Stimulated activated naive CD8-positive, alpha-beta T cell treated with anti-CD3 and anti-CD28 coated beads, Interleukin-15, Interleukin-2, amounts not matched to agents 100 ng/mL and 50 ng/mL, for 24 hours (primary cell): Measurements from ENCODE around the gene COL3A1.

ENCODE experiments used
- H3K27ac Mint-ChIP-seq: one replicate; pipeline ENCODE4 v1.8.0; 2021; ENCODE audit warnings: mild to moderate bottlenecking, mixed read lengths
- H3K27me3 Mint-ChIP-seq: one replicate; pipeline ENCODE4 v1.8.0; 2021; ENCODE audit warnings: mixed read lengths
- H3K36me3 Mint-ChIP-seq: one replicate; pipeline ENCODE4 v1.8.0; 2021; ENCODE audit warnings: low read depth, mixed read lengths
- H3K4me1 Mint-ChIP-seq: one replicate; pipeline ENCODE4 v1.8.0; 2021; ENCODE audit warnings: low read depth, mixed read lengths
- H3K4me3 Mint-ChIP-seq: one replicate; pipeline ENCODE4 v1.8.0; 2021; ENCODE audit warnings: mild to moderate bottlenecking, mixed read lengths
- H3K9me3 Mint-ChIP-seq: one replicate; pipeline ENCODE4 v1.8.0; 2021; ENCODE audit warnings: mixed read lengths

COL3A1 gene

GRCh38 chr2:188966728-188967440 is 7.3 kb upstream of the COL3A1 start:
- H3K27ac Mint-ChIP-seq: no peak overlapping the region
- no peaks in the 10 kb centered on the region for H3K36me3 Mint-ChIP-seq
- H3K27me3 Mint-ChIP-seq: peaks cover 4% of the 10 kb centered on the region
- H3K9me3 Mint-ChIP-seq: no peaks in the 10 kb centered on the region
- no peak overlapping the region for H3K4me3 Mint-ChIP-seq
- no peaks in the 10 kb centered on the region for H3K4me1 Mint-ChIP-seq

- H3K4me3 Mint-ChIP-seq: no peak overlapping the region
- no peaks in the 10 kb centered on the region for H3K9me3 Mint-ChIP-seq
- H3K27ac Mint-ChIP-seq: no peak overlapping the region
- H3K27me3 Mint-ChIP-seq: peaks cover 4% of the 10 kb centered on the region
- no peaks in the 10 kb centered on the region for H3K4me1 Mint-ChIP-seq
- H3K36me3 Mint-ChIP-seq: no peaks in the 10 kb centered on the region
These were observed 4.9 kb upstream of the COL3A1 start for GRCh38 chr2:188969236-188969635.

GRCh38 chr2:188969651-188970050 is 4.5 kb upstream of the COL3A1 start:
- Mint-ChIP-seq H3K27ac (no peak overlapping the region), H3K4me3 (no peak overlapping the region), H3K4me1 (no peaks in the 10 kb centered on the region), H3K9me3 (no peaks in the 10 kb centered on the region), H3K36me3 (no peaks in the 10 kb centered on the region), H3K27me3 (peaks cover 8% of the 10 kb centered on the region)

GRCh38 chr2:188970211-188970610 is 4.0 kb upstream of the COL3A1 start:
- Mint-ChIP-seq H3K4me1 (no peaks in the 10 kb centered on the region), H3K36me3 (no peaks in the 10 kb centered on the region), H3K4me3 (no peak overlapping the region)

GRCh38 chr2:188971432-188971861 is 2.7 kb upstream of the COL3A1 start:
- Mint-ChIP-seq H3K9me3 (no peaks in the 10 kb centered on the region), H3K27me3 (peaks cover 18% of the 10 kb centered on the region), H3K27ac (no peak overlapping the region), H3K36me3 (no peaks in the 10 kb centered on the region), H3K4me1 (no peaks in the 10 kb centered on the region), H3K4me3 (no peak overlapping the region)

More at GRCh38 chr2:188970211-188970610, 4.0 kb upstream of the COL3A1 start:
- H3K9me3 Mint-ChIP-seq: no peaks in the 10 kb centered on the region
- peaks cover 11% of the 10 kb centered on the region for H3K27me3 Mint-ChIP-seq
- H3K27ac Mint-ChIP-seq: no peak overlapping the region

- no peak overlapping the region for H3K4me3 Mint-ChIP-seq
- peaks cover 13% of the 10 kb centered on the region for H3K27me3 Mint-ChIP-seq
- peaks cover 7% of the 10 kb centered on the region for H3K4me1 Mint-ChIP-seq
- H3K9me3 Mint-ChIP-seq: no peaks in the 10 kb centered on the region
- H3K36me3 Mint-ChIP-seq: no peaks in the 10 kb centered on the region
- no peak overlapping the region for H3K27ac Mint-ChIP-seq
These were observed 532 bp upstream of the COL3A1 start for GRCh38 chr2:188973641-188974040.

- Mint-ChIP-seq H3K4me1 (peaks cover 19% of the 10 kb centered on the region), H3K9me3 (no peaks in the 10 kb centered on the region), H3K36me3 (no peaks in the 10 kb centered on the region), H3K27me3 (peaks cover 13% of the 10 kb centered on the region), H3K27ac (no peak overlapping the region), H3K4me3 (no peak overlapping the region)
These were observed 1.4 kb downstream of the COL3A1 start for GRCh38 chr2:188975497-188976102.

- Mint-ChIP-seq H3K27me3 (peaks cover 13% of the 10 kb centered on the region), H3K36me3 (no peaks in the 10 kb centered on the region), H3K9me3 (no peaks in the 10 kb centered on the region), H3K27ac (no peak overlapping the region), H3K4me3 (no peak overlapping the region), H3K4me1 (peaks cover 19% of the 10 kb centered on the region)
These were observed 2.5 kb downstream of the COL3A1 start for GRCh38 chr2:188976545-188977268.

- H3K36me3 Mint-ChIP-seq: no peaks in the 10 kb centered on the region
- H3K4me3 Mint-ChIP-seq: no peak overlapping the region
- no peak overlapping the region for H3K27ac Mint-ChIP-seq
- H3K27me3 Mint-ChIP-seq: peaks cover 16% of the 10 kb centered on the region
- peaks cover 19% of the 10 kb centered on the region for H3K4me1 Mint-ChIP-seq
- no peaks in the 10 kb centered on the region for H3K9me3 Mint-ChIP-seq
These were observed 3.1 kb downstream of the COL3A1 start for GRCh38 chr2:188977317-188977716.

- H3K27me3 Mint-ChIP-seq: peaks cover 20% of the 10 kb centered on the region
- no peaks in the 10 kb centered on the region for H3K9me3 Mint-ChIP-seq
- peak overlapping the region; percentile 72 for H3K4me3 Mint-ChIP-seq
- peaks cover 19% of the 10 kb centered on the region for H3K4me1 Mint-ChIP-seq
- H3K36me3 Mint-ChIP-seq: no peaks in the 10 kb centered on the region
- peak overlapping the region; percentile 85 for H3K27ac Mint-ChIP-seq
These were observed 4.3 kb downstream of the COL3A1 start for GRCh38 chr2:188978291-188979081.

GRCh38 chr2:188979187-188980114 is 5.3 kb downstream of the COL3A1 start:
- peak overlapping the region; percentile 85 for H3K27ac Mint-ChIP-seq
- peaks cover 19% of the 10 kb centered on the region for H3K4me1 Mint-ChIP-seq
- peak overlapping the region; percentile 72 for H3K4me3 Mint-ChIP-seq
- H3K27me3 Mint-ChIP-seq: peaks cover 17% of the 10 kb centered on the region
- no peaks in the 10 kb centered on the region for H3K36me3 Mint-ChIP-seq
- no peaks in the 10 kb centered on the region for H3K9me3 Mint-ChIP-seq

- H3K27me3 Mint-ChIP-seq: peaks cover 9% of the 10 kb centered on the region
- no peaks in the 10 kb centered on the region for H3K9me3 Mint-ChIP-seq
- peaks cover 13% of the 10 kb centered on the region for H3K4me1 Mint-ChIP-seq
- H3K27ac Mint-ChIP-seq: no peak overlapping the region
- no peak overlapping the region for H3K4me3 Mint-ChIP-seq
- no peaks in the 10 kb centered on the region for H3K36me3 Mint-ChIP-seq
These were observed 9.4 kb downstream of the COL3A1 start for GRCh38 chr2:188983427-188984064.

- Mint-ChIP-seq H3K27ac (no peak overlapping the region), H3K9me3 (no peaks in the 10 kb centered on the region), H3K27me3 (peaks cover 9% of the 10 kb centered on the region), H3K36me3 (no peaks in the 10 kb centered on the region), H3K4me3 (no peak overlapping the region), H3K4me1 (peaks cover 8% of the 10 kb centered on the region)
These were observed 9.9 kb downstream of the COL3A1 start for GRCh38 chr2:188984065-188984491.
